ENCODE measurements around the gene COL2A1.

The COL2A1 gene

GRCh38 chr12:48010366-48010970 lies 6.2 kb upstream of the COL2A1 start:
- no peak for DNase-seq

GRCh38 chr12:48009471-48009870 lies 5.2 kb upstream of the COL2A1 start:
- DNase-seq: no peak

- DNase-seq: no peak
Measured at GRCh38 chr12:48008950-48009349, 4.7 kb upstream of the COL2A1 start.

GRCh38 chr12:48008349-48008748 lies 4.1 kb upstream of the COL2A1 start:
- no peak for DNase-seq

GRCh38 chr12:48007206-48007605 lies 2.9 kb upstream of the COL2A1 start:
- no peak for DNase-seq

GRCh38 chr12:48005750-48006021 lies 1.4 kb upstream of the COL2A1 start:
- no peak for DNase-seq

GRCh38 chr12:48005001-48005749 lies 899 bp upstream of the COL2A1 start:
- no peak for DNase-seq

GRCh38 chr12:48003226-48004052 lies 837 bp downstream of the COL2A1 start:
- DNase-seq: no peak

- DNase-seq: no peak
Measured at GRCh38 chr12:48002773-48003218, 1.5 kb downstream of the COL2A1 start.

- DNase-seq: no peak
Measured at GRCh38 chr12:48002414-48002730, 1.9 kb downstream of the COL2A1 start.

GRCh38 chr12:48001505-48002413 lies 2.5 kb downstream of the COL2A1 start:
- no peak for DNase-seq

GRCh38 chr12:48000878-48001504 lies 3.3 kb downstream of the COL2A1 start:
- DNase-seq: no peak

GRCh38 chr12:47999816-48000215 lies 4.5 kb downstream of the COL2A1 start:
- no peak for DNase-seq

GRCh38 chr12:47997321-47997720 lies 7.0 kb downstream of the COL2A1 start:
- no peak for DNase-seq

- DNase-seq: no peak
Measured at GRCh38 chr12:47995981-47996401, 8.3 kb downstream of the COL2A1 start.

- no peak for DNase-seq
Measured at GRCh38 chr12:47993491-47993890, 10.8 kb downstream of the COL2A1 start.

GRCh38 chr12:47992776-47993175 lies 11.5 kb downstream of the COL2A1 start:
- DNase-seq: no peak

- DNase-seq: no peak
Measured at GRCh38 chr12:47991106-47992061, 12.9 kb downstream of the COL2A1 start.

- DNase-seq: peak in 1 of 2 experiments; percentile 31
Measured at GRCh38 chr12:47990351-47991105, 13.7 kb downstream of the COL2A1 start.

- no peak for DNase-seq
Measured at GRCh38 chr12:47989666-47990065, 14.6 kb downstream of the COL2A1 start.

- DNase-seq: no peak
Measured at GRCh38 chr12:47989023-47989417, 15.3 kb downstream of the COL2A1 start.
